ENCODE measurements around the gene SH3TC1.

Gene SH3TC1

DNA sequence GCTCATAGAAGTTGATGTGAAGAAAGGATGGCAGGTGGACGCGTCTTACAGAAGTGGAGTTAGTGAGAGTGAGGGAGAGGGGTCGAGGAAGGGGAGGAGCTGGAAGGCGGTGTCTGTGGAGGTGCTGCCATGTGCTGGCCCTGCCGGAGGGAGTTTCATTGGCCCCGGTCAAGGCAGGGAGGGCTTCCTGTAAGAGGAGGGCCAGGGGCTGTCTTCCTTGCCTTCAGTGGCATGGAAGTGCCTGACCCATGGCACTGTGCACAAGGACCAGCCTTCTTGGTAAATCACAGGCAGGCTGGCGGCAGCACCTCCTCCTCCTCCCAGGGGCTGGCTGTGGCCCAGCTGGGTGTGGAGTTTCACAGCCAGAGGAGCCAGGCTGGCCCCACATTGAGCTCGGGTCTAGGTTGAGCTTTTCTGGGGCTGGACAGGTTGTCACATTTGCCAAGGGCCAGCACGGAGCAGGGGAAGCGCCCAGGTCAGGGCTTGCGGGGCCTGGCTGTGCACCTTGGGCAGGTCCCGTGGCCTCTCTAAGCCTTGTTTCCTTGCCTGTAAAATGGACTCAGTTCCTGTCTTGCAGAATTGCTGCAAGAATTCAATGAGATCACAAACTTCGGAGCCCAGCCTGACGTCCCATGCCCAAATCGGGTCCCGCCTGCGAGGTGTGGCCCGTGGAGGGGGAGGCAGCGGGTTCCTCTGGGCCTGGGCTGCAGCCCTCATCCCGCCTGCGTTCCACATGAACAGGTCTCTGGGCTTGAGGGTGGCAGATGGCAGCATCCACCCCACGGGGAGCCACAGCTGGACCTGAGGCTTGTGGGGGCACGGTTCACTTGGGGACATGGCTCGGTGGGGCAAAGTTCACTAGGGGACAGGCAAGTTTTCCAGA is 77.5 kb downstream of the SH3TC1 start:
- H3K9me3 ChIP-seq (ENCODE audit: control insufficient read depth, insufficient read depth, low read depth, low read length) = no peaks in the 10 kb centered on the region
- H3K27ac ChIP-seq (ENCODE audit: low read depth, low read length) = no peak overlapping the region
- no peak overlapping the region for H3K9ac ChIP-seq (ENCODE audit: low read length)
- H3K36me3 ChIP-seq (ENCODE audit: control insufficient read depth, insufficient read depth, low read length) = no peaks in the 10 kb centered on the region
- H3K4me1 ChIP-seq (ENCODE audit: control insufficient read depth, insufficient read depth, low read length) = peaks cover 3% of the 10 kb centered on the region; the same call in 1 of the 2 replicates
- H3K4me3 ChIP-seq (ENCODE audit: low read depth, low read length) = no peak overlapping the region
- H3K27me3 ChIP-seq (ENCODE audit: control insufficient read depth, insufficient read depth, low read length) = peaks cover 6% of the 10 kb centered on the region

DNA sequence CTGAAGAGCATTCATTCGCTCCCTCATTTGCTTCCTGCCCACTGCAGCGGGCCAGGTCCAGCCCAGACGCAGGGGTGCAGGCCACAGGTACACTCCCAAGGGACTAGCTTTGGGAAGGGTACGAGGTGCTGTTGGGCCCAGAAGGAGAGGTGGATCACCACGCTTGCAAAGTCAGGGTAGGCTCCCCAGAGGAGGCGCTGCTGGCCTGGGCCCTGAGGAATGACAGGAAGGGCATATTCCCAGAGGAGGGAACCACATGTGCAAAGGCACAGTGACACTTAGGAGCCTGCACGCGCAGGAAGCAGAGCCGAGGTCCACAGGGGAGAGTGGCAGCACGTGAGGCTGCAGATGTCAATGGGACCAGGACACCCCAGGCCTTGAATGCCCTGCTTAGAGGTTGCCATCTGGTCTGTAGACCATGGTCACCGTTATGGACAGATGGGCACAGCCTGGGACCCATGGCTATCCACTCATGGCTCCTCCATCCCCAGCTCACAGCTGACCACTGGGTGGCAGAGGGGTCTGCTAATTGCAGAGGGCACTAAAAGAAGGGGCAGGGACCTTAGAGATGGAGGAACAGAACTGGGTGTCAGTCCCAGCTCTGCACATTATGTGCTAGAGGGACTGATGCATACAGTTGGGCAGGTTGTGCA is 78.4 kb downstream of the SH3TC1 start:
- Histone ChIP-seq H3K4me1 (ENCODE audit: control insufficient read depth, insufficient read depth, low read length) (peaks cover 3% of the 10 kb centered on the region; the same call in 1 of the 2 replicates), H3K27me3 (ENCODE audit: control insufficient read depth, insufficient read depth, low read length) (no peaks in the 10 kb centered on the region; the same call in 1 of the 2 replicates), H3K36me3 (ENCODE audit: control insufficient read depth, insufficient read depth, low read length) (no peaks in the 10 kb centered on the region), H3K9me3 (ENCODE audit: control insufficient read depth, insufficient read depth, low read depth, low read length) (no peaks in the 10 kb centered on the region), H3K4me3 (ENCODE audit: low read depth, low read length) (no peak overlapping the region), H3K9ac (ENCODE audit: low read length) (no peak overlapping the region), H3K27ac (ENCODE audit: low read depth, low read length) (no peak overlapping the region)

DNA sequence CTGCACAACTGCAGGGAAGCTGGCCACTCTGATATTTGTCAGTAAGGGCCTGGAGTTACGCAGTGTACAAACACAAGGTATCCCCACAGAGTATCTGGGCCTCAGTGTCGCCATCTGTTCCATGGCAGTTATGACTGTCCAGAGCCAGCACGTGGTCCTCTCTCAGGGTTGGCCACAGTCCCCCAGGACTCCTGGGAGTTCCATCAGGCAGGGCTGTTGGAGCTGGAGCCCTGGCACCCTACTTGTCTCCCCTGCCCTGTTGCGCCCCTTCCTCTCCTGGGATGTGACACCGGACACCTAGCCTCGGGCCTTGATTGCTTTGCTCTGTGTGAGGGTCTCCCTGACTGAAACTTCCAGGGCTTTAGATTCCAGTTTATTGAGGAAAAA is 78.9 kb downstream of the SH3TC1 start:
- Histone ChIP-seq H3K4me3 (ENCODE audit: low read depth, low read length) (no peak overlapping the region), H3K4me1 (ENCODE audit: control insufficient read depth, insufficient read depth, low read length) (peaks cover 3% of the 10 kb centered on the region; the same call in 1 of the 2 replicates), H3K9me3 (ENCODE audit: control insufficient read depth, insufficient read depth, low read depth, low read length) (no peaks in the 10 kb centered on the region), H3K9ac (ENCODE audit: low read length) (no peak overlapping the region), H3K27me3 (ENCODE audit: control insufficient read depth, insufficient read depth, low read length) (no peaks in the 10 kb centered on the region), H3K27ac (ENCODE audit: low read depth, low read length) (no peak overlapping the region), H3K36me3 (ENCODE audit: control insufficient read depth, insufficient read depth, low read length) (no peaks in the 10 kb centered on the region)

GRCh38 chr4:8278421-8279287 is 79.6 kb downstream of the SH3TC1 start:
- H3K27me3 ChIP-seq (ENCODE audit: control insufficient read depth, insufficient read depth, low read length) = no peaks in the 10 kb centered on the region
- H3K9me3 ChIP-seq (ENCODE audit: control insufficient read depth, insufficient read depth, low read depth, low read length) = no peaks in the 10 kb centered on the region
- H3K36me3 ChIP-seq (ENCODE audit: control insufficient read depth, insufficient read depth, low read length) = no peaks in the 10 kb centered on the region
- H3K4me1 ChIP-seq (ENCODE audit: control insufficient read depth, insufficient read depth, low read length) = peaks cover 3% of the 10 kb centered on the region; the same call in 1 of the 2 replicates
- H3K4me3 ChIP-seq (ENCODE audit: low read depth, low read length) = no peak overlapping the region
- H3K27ac ChIP-seq (ENCODE audit: low read depth, low read length) = no peak overlapping the region
- H3K9ac ChIP-seq (ENCODE audit: low read length) = no peak overlapping the region

DNA sequence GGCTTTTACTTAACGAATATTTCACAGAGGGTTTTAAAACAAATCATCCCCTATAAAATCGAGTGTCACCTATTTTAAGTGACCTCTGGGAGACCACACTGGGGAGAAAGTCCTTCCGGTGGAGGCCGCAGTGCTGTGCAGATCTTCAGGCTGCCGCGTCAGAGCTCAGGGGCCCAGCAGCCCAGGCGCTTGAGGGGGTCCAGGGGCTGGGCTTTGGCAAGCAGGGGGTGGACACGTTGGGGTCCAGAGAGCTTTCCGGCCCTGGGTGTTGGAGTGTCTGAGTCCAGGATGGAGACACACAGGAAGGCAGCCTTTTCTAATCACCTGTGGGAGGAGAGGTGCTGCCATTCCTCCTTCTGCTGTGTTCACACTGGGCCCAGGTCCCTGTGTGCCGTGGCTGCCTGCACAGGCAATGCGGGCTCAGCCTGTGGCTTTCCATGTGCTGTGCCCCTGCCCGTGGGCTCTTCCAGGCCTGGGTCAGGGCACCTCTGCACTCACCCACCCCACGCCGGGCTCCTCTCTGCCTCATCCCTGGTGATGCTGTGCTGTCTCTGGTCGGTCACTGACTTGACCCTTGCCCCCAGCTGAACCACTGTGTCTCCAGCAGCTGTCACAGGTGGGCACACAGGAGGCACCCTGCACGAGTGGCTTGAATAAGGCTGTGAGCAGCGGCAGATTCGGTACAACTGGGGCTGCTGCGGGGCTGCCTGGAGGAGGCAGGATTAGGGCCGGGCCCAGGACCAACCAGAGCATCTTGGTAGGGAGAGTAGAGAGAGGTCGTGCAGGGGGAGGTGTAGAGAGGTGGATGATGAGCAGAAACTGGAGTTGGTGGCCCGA is 80.4 kb downstream of the SH3TC1 start:
- Histone ChIP-seq H3K4me3 (ENCODE audit: low read depth, low read length) (no peak overlapping the region), H3K36me3 (ENCODE audit: control insufficient read depth, insufficient read depth, low read length) (no peaks in the 10 kb centered on the region), H3K27me3 (ENCODE audit: control insufficient read depth, insufficient read depth, low read length) (no peaks in the 10 kb centered on the region), H3K9ac (ENCODE audit: low read length) (no peak overlapping the region), H3K9me3 (ENCODE audit: control insufficient read depth, insufficient read depth, low read depth, low read length) (no peaks in the 10 kb centered on the region), H3K4me1 (ENCODE audit: control insufficient read depth, insufficient read depth, low read length) (peaks cover 1% of the 10 kb centered on the region; the same call in 1 of the 2 replicates), H3K27ac (ENCODE audit: low read depth, low read length) (no peak overlapping the region)

DNA sequence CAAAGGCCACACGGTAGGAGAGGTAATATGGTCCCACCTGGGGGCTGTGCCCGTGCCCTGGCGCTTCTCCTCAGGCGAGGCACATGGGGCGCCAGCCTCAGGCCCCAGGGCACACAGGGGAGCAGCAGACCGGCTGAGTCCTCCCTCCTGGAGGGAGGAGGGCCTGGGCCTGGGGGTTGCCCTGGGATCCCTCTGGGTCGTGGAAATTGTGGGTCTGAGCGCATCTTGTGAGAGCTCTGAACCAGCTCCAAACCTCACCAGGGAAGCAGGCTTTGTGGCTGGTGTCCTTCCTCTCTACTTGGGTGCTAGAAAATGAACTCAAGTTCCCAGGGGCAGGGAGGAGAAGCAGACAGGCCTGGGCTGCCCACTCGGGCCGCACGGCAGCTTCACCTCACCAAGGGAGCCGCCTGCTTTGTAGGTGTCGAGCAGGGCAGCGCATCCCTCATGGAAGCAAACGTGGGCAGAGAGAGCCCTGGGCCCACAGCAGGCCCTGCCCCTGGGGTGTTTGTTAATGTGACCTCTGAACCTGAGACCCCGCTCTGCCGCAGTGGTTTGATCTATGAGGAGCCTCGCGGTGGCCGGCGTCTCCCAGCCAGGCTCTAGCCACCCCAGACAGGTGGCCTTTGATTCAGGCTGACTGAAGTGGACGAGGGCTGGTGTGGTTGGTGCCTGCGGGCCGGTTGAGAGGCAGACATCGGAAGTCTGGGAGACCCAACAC is 81.2 kb downstream of the SH3TC1 start:
- Histone ChIP-seq H3K4me3 (ENCODE audit: low read depth, low read length) (no peak overlapping the region), H3K9me3 (ENCODE audit: control insufficient read depth, insufficient read depth, low read depth, low read length) (no peaks in the 10 kb centered on the region), H3K27ac (ENCODE audit: low read depth, low read length) (no peak overlapping the region), H3K27me3 (ENCODE audit: control insufficient read depth, insufficient read depth, low read length) (no peaks in the 10 kb centered on the region), H3K36me3 (ENCODE audit: control insufficient read depth, insufficient read depth, low read length) (no peaks in the 10 kb centered on the region), H3K4me1 (ENCODE audit: control insufficient read depth, insufficient read depth, low read length) (no peaks in the 10 kb centered on the region; the same call in 1 of the 2 replicates), H3K9ac (ENCODE audit: low read length) (no peak overlapping the region)

GRCh38 chr4:8280876-8281440 is 81.9 kb downstream of the SH3TC1 start:
- no peaks in the 10 kb centered on the region for H3K9me3 ChIP-seq (ENCODE audit: control insufficient read depth, insufficient read depth, low read depth, low read length)
- no peak overlapping the region for H3K27ac ChIP-seq (ENCODE audit: low read depth, low read length)
- H3K36me3 ChIP-seq (ENCODE audit: control insufficient read depth, insufficient read depth, low read length) = no peaks in the 10 kb centered on the region
- no peak overlapping the region for H3K4me3 ChIP-seq (ENCODE audit: low read depth, low read length)
- no peak overlapping the region for H3K9ac ChIP-seq (ENCODE audit: low read length)
- H3K4me1 ChIP-seq (ENCODE audit: control insufficient read depth, insufficient read depth, low read length) = no peaks in the 10 kb centered on the region; the same call in 1 of the 2 replicates
- no peaks in the 10 kb centered on the region for H3K27me3 ChIP-seq (ENCODE audit: control insufficient read depth, insufficient read depth, low read length)

- Histone ChIP-seq H3K36me3 (ENCODE audit: control insufficient read depth, insufficient read depth, low read length) (no peaks in the 10 kb centered on the region), H3K27ac (ENCODE audit: low read depth, low read length) (no peak overlapping the region), H3K4me1 (ENCODE audit: control insufficient read depth, insufficient read depth, low read length) (no peaks in the 10 kb centered on the region; the same call in 1 of the 2 replicates), H3K27me3 (ENCODE audit: control insufficient read depth, insufficient read depth, low read length) (no peaks in the 10 kb centered on the region), H3K4me3 (ENCODE audit: low read depth, low read length) (no peak overlapping the region), H3K9ac (ENCODE audit: low read length) (no peak overlapping the region), H3K9me3 (ENCODE audit: control insufficient read depth, insufficient read depth, low read depth, low read length) (no peaks in the 10 kb centered on the region)
These were observed 82.5 kb downstream of the SH3TC1 start for GRCh38 chr4:8281519-8282133.

GRCh38 chr4:8282134-8282641 is 83.1 kb downstream of the SH3TC1 start:
- no peaks in the 10 kb centered on the region for H3K27me3 ChIP-seq (ENCODE audit: control insufficient read depth, insufficient read depth, low read length)
- no peak overlapping the region for H3K4me3 ChIP-seq (ENCODE audit: low read depth, low read length)
- H3K9ac ChIP-seq (ENCODE audit: low read length) = no peak overlapping the region
- H3K27ac ChIP-seq (ENCODE audit: low read depth, low read length) = no peak overlapping the region
- no peaks in the 10 kb centered on the region; the same call in 1 of the 2 replicates for H3K4me1 ChIP-seq (ENCODE audit: control insufficient read depth, insufficient read depth, low read length)
- H3K9me3 ChIP-seq (ENCODE audit: control insufficient read depth, insufficient read depth, low read depth, low read length) = no peaks in the 10 kb centered on the region
- no peaks in the 10 kb centered on the region for H3K36me3 ChIP-seq (ENCODE audit: control insufficient read depth, insufficient read depth, low read length)

Data from HUES6 (cell line).